Lung (tissue), 12 donors: Measurements from ENCODE around the gene OSGIN1. TPM values are rescaled to one million over a fixed set of nuclear protein-coding genes. Genes with fewer than 3 reads are reported as not detected.
A peak's percentile ranks its signal among the peaks of the same experiment; 100 is the strongest.

Source experiments
- ATAC-seq: fragments of 200-7000 bp; cut with Tn5 transposase; one replicate; pipeline ENCODE4 v1.9.1; 2020; ENCODE audit warnings: moderate number of reproducible peaks; ENCODE audit not compliant: insufficient read depth, low FRiP score
- DNase-seq, 3 donors: peaks; one replicate each; pipeline ENCODE4 v3.0.0-alpha.2; 2013 to 2017
- H3K27ac ChIP-seq, 2 donors: one replicate each; pipeline ENCODE4 v1.5.1; 2013; ENCODE audit warnings: mild to moderate bottlenecking in 2 of 2, moderate library complexity in 2 of 2, control low read depth in 1 of 2, inconsistent platforms in 1 of 2, low read depth in 1 of 2, low read length in 1 of 2
- H3K27me3 ChIP-seq, 3 donors: one replicate each; pipeline ENCODE4 v1.5.1; 2013; ENCODE audit warnings: low read length in 2 of 3; ENCODE audit not compliant: control insufficient read depth in 3 of 3, insufficient read depth in 3 of 3
- H3K36me3 ChIP-seq, 4 donors: one replicate each; pipeline ENCODE4 v1.5.1; 2013; ENCODE audit warnings: low read length in 4 of 4, mild to moderate bottlenecking in 1 of 4, moderate library complexity in 1 of 4; ENCODE audit not compliant: control insufficient read depth in 4 of 4, insufficient read depth in 4 of 4
- H3K4me1 ChIP-seq, 5 donors: one replicate each; pipeline ENCODE4 v1.5.1; 2013; ENCODE audit warnings: low read length in 5 of 5, mild to moderate bottlenecking in 2 of 5, moderate library complexity in 1 of 5; ENCODE audit not compliant: control insufficient read depth in 5 of 5, insufficient read depth in 5 of 5
- H3K4me3 ChIP-seq: one replicate; pipeline ENCODE4 v1.5.1; 2013; ENCODE audit warnings: mild to moderate bottlenecking, control low read depth, moderate library complexity
- H3K9ac ChIP-seq, 2 donors: one replicate each; pipeline ENCODE4 v1.5.1; 2013; ENCODE audit warnings: low read length in 2 of 2, control low read depth in 1 of 2; ENCODE audit not compliant: insufficient read depth in 1 of 2
- H3K9me3 ChIP-seq, 4 donors: one replicate each; pipeline ENCODE4 v1.5.1; 2013; ENCODE audit warnings: low read length in 3 of 4, mild to moderate bottlenecking in 1 of 4, moderate library complexity in 1 of 4; ENCODE audit not compliant: control insufficient read depth in 4 of 4, insufficient read depth in 3 of 4
- WGBS, 2 donors: extraction: QIAGEN DNeasy Blood & Tissue Kit; methylation state at CpG; one replicate each; pipeline ENCODE4 v1.1.7; 2013; 5-methylcytosine and 5-hydroxymethylcytosine counted together
- polyA plus RNA-seq, 2 donors: library from polyadenylated mRNA; stranded (reverse); fragments of 200-250 nt; gene quantifications; one replicate each; pipeline ENCODE4 v1.2.1, GENCODE V29; 2013
- total RNA-seq, 2 donors: library from RNA; depleted of rRNA in 1 of 2; stranded (reverse); fragments of >200 nt in 1 of 2; gene quantifications; one replicate each; pipeline ENCODE4 v1.2.1, GENCODE V29; 2014 to 2021
- TF ChIP-seq, protein P1 (sequence below): IDR thresholded peaks from 2 replicates; pipeline ENCODE4 v1.5.1; 2012; ENCODE audit warnings: mild to moderate bottlenecking; ENCODE audit errors: control extremely low read depth, extremely low read depth
- donor health status: control.
- donor health status: control.
- donor health status: Bipolar disorder and iron deficiency.
- donor health status: healthy.
- donor health status: DM: yes; HTN: yes; CAD: no.

Gene OSGIN1
- total and polyA plus RNA-seq, 4 donors, result 1.5 to 17.9 (median 13.8) TPM

GRCh38 chr16:83925095-83925905, 27.7 kb upstream of the OSGIN1 start:
- DNase-seq (no peak), ATAC-seq (no peak)
- Histone ChIP-seq H3K27me3 (no peaks in the 10 kb centered on the region), H3K4me1 (peaks cover 0 to 7% (median 0%) of the 10 kb centered on the region in 5 donors), H3K36me3 (peaks cover 0 to 19% (median 1%) of the 10 kb centered on the region in 4 donors), H3K4me3 (no peak overlapping the region), H3K9ac (no peak overlapping the region), H3K27ac (no peak overlapping the region), H3K9me3 (no peaks in the 10 kb centered on the region)
- 89 to 93% methylated on average over 12 of the region's 12 CpGs for WGBS, 2 donors
- TF ChIP-seq, protein P1, sequence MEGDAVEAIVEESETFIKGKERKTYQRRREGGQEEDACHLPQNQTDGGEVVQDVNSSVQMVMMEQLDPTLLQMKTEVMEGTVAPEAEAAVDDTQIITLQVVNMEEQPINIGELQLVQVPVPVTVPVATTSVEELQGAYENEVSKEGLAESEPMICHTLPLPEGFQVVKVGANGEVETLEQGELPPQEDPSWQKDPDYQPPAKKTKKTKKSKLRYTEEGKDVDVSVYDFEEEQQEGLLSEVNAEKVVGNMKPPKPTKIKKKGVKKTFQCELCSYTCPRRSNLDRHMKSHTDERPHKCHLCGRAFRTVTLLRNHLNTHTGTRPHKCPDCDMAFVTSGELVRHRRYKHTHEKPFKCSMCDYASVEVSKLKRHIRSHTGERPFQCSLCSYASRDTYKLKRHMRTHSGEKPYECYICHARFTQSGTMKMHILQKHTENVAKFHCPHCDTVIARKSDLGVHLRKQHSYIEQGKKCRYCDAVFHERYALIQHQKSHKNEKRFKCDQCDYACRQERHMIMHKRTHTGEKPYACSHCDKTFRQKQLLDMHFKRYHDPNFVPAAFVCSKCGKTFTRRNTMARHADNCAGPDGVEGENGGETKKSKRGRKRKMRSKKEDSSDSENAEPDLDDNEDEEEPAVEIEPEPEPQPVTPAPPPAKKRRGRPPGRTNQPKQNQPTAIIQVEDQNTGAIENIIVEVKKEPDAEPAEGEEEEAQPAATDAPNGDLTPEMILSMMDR, result no peak

- Histone ChIP-seq H3K9ac (no peak overlapping the region), H3K27me3 (no peaks in the 10 kb centered on the region), H3K4me3 (no peak overlapping the region), H3K9me3 (no peaks in the 10 kb centered on the region), H3K36me3 (peaks cover 0 to 18% (median 0%) of the 10 kb centered on the region in 4 donors), H3K27ac (peak overlapping the region in 1 of 2 donors; percentile 3), H3K4me1 (peaks cover 0 to 7% (median 0%) of the 10 kb centered on the region in 5 donors)
- TF ChIP-seq, protein P1, result no peak
- WGBS, 2 donors, result 62 to 69% methylated on average over 27 of the region's 27 CpGs
- DNase-seq, result no peak
- no peak for ATAC-seq
These were observed 26.9 kb upstream of the OSGIN1 start for GRCh38 chr16:83925957-83926725.

GRCh38 chr16:83926726-83927397, 26.2 kb upstream of the OSGIN1 start:
- Histone ChIP-seq H3K9me3 (no peaks in the 10 kb centered on the region), H3K9ac (no peak overlapping the region), H3K27me3 (no peaks in the 10 kb centered on the region), H3K4me3 (no peak overlapping the region), H3K4me1 (peaks cover 0 to 7% (median 0%) of the 10 kb centered on the region in 5 donors), H3K36me3 (peaks cover 0 to 15% (median 0%) of the 10 kb centered on the region in 4 donors), H3K27ac (peak overlapping the region in 1 of 2 donors; percentile 75)
- 25 to 30% methylated on average over 35 of the region's 35 CpGs for WGBS, 2 donors
- TF ChIP-seq, protein P1, result peak; percentile 66
- peak; percentile 56 to 78 (median 69) for DNase-seq
- peak; percentile 90 for ATAC-seq
